GM19455 (cell line): ENCODE data around the gene RFX2.

Source experiments
- ATAC-seq: cut with Tn5 transposase; IDR thresholded peaks from one replicate; pipeline ENCODE4 v1.9.1; 2021; ENCODE audit not compliant: unreplicated experiment

The RFX2 gene

GRCh38 chr19:5959260-5960004, 150.9 kb downstream of the RFX2 start:
- no peak for ATAC-seq

- no peak for ATAC-seq
These were observed 151.5 kb downstream of the RFX2 start for GRCh38 chr19:5958851-5959122.

- ATAC-seq = no peak
These were observed 152.0 kb downstream of the RFX2 start for GRCh38 chr19:5958074-5958850.

- no peak for ATAC-seq
These were observed 153.1 kb downstream of the RFX2 start for GRCh38 chr19:5957170-5957569.

- ATAC-seq = no peak
These were observed 153.6 kb downstream of the RFX2 start for GRCh38 chr19:5956728-5957127.

GRCh38 chr19:5956323-5956722, 154.0 kb downstream of the RFX2 start:
- ATAC-seq = no peak

GRCh38 chr19:5955636-5955935, 154.7 kb downstream of the RFX2 start:
- no peak for ATAC-seq

- ATAC-seq = no peak
These were observed 156.0 kb downstream of the RFX2 start for GRCh38 chr19:5954293-5954692.

GRCh38 chr19:5953680-5954213, 156.6 kb downstream of the RFX2 start:
- no peak for ATAC-seq

- no peak for ATAC-seq
These were observed 157.2 kb downstream of the RFX2 start for GRCh38 chr19:5953030-5953589.

- ATAC-seq = no peak
These were observed 157.9 kb downstream of the RFX2 start for GRCh38 chr19:5952193-5953029.

GRCh38 chr19:5951338-5951861, 158.9 kb downstream of the RFX2 start:
- ATAC-seq = no peak

GRCh38 chr19:5950741-5951140, 159.6 kb downstream of the RFX2 start:
- ATAC-seq = no peak

GRCh38 chr19:5949792-5950305, 160.5 kb downstream of the RFX2 start:
- no peak for ATAC-seq

- ATAC-seq = no peak
These were observed 161.3 kb downstream of the RFX2 start for GRCh38 chr19:5948752-5949564.

GRCh38 chr19:5947435-5947834, 162.9 kb downstream of the RFX2 start:
- no peak for ATAC-seq

GRCh38 chr19:5943623-5944022, 166.7 kb downstream of the RFX2 start:
- ATAC-seq = no peak
